T-helper 2 cell treated with Interferon-gamma antibody and Interleukin-4, amounts not matched to agents 5 μg/mL and 100 μg/mL, for 36 hours (primary cell): ENCODE results near the gene C19orf73.

ENCODE experiments used
- DNase-seq: peaks from one replicate; pipeline ENCODE4 v3.0.0; 2021; ENCODE audit warnings: low spot score
- H3K27ac Mint-ChIP-seq: one replicate; pipeline ENCODE4 v1.8.0; 2021; ENCODE audit warnings: mild to moderate bottlenecking, mixed read lengths
- H3K27me3 Mint-ChIP-seq: one replicate; pipeline ENCODE4 v1.8.0; 2021; ENCODE audit warnings: low read depth, mixed read lengths
- H3K36me3 Mint-ChIP-seq: one replicate; pipeline ENCODE4 v1.8.0; 2021; ENCODE audit warnings: low read depth, mixed read lengths
- H3K4me1 Mint-ChIP-seq: one replicate; pipeline ENCODE4 v1.8.0; 2021; ENCODE audit warnings: low read depth, mixed read lengths
- H3K4me3 Mint-ChIP-seq: one replicate; pipeline ENCODE4 v1.8.0; 2022; ENCODE audit warnings: mild to moderate bottlenecking, moderate library complexity, mixed read lengths
- H3K9me3 Mint-ChIP-seq: one replicate; pipeline ENCODE4 v1.8.0; 2021; ENCODE audit warnings: mixed read lengths

The C19orf73 gene

GRCh38 chr19:49107625-49108459 is 11.1 kb downstream of the C19orf73 start:
- DNase-seq = no peak
- Mint-ChIP-seq H3K9me3 (no peaks in the 10 kb centered on the region), H3K36me3 (peaks cover 37% of the 10 kb centered on the region), H3K27me3 (no peaks in the 10 kb centered on the region), H3K4me1 (peaks cover 4% of the 10 kb centered on the region), H3K27ac (no peak overlapping the region), H3K4me3 (no peak overlapping the region)

DNA sequence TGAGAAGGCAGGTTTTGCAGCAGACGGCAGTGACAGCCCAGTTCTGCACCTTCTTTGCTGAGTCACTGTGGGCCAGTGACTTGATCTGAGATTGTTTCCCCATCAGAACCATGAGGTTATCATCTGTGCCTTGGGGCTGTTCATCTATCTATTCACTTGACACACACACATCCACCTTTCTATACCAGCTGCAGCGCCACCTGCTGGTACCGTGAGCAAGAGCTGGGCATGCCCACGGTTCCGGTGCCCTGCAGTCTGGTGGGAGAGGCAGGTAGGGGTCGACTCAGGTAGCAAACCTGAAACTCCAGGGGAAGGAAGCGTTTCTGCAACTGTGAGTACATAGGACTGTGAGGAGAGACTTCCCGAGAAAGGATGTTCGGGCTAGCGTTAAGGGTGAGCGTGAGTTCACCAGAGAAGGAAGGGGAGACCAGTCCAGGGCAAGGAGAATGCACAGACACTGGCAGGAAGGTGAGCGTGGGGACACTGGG is 12.3 kb downstream of the C19orf73 start:
- H3K27ac Mint-ChIP-seq = no peak overlapping the region
- peaks cover 42% of the 10 kb centered on the region for H3K36me3 Mint-ChIP-seq
- peak; percentile 42 for DNase-seq
- H3K4me1 Mint-ChIP-seq = peaks cover 2% of the 10 kb centered on the region
- H3K4me3 Mint-ChIP-seq = no peak overlapping the region
- H3K9me3 Mint-ChIP-seq = no peaks in the 10 kb centered on the region
- no peaks in the 10 kb centered on the region for H3K27me3 Mint-ChIP-seq

DNA sequence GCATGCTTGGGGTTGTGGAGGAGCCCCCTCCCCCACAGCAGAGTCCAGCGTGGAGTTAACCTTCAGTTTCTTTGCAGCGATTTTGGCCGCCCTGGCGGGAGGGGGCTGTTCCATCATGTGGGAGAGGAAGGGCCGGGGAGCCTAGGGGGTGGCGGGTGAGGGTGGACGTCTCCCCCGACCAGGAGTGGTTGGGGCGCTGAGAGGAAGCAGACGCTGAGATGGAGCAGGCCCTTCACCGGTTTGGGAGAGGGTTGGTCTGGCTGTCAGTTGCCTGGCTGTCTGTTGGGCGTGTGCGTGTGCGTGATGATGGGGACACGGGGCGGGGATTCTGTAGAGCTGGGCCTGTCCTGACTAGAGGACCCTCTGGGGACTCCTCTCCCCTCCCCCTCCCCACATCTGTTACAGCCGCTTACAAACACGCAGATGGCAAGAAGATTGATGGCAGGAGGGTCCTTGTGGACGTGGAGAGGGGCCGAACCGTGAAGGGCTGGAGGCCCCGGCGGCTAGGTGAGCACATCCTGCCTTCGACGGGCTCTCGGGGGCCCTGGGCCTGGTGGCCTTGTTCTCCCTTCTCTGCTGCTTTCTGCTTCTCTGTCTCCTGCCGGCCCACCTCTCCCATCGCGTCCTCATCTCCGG is 14.6 kb downstream of the C19orf73 start:
- Mint-ChIP-seq H3K36me3 (peaks cover 54% of the 10 kb centered on the region), H3K27me3 (no peaks in the 10 kb centered on the region), H3K4me3 (no peak overlapping the region)

GRCh38 chr19:49103331-49104085 is 15.4 kb downstream of the C19orf73 start:
- Mint-ChIP-seq H3K4me3 (no peak overlapping the region), H3K27me3 (no peaks in the 10 kb centered on the region), H3K4me1 (peaks cover 2% of the 10 kb centered on the region), H3K27ac (no peak overlapping the region), H3K36me3 (peaks cover 55% of the 10 kb centered on the region), H3K9me3 (no peaks in the 10 kb centered on the region)
- DNase-seq = no peak

More for the DNA sequence above, 14.6 kb downstream of the C19orf73 start:
- Mint-ChIP-seq H3K4me1 (peaks cover 2% of the 10 kb centered on the region), H3K9me3 (no peaks in the 10 kb centered on the region), H3K27ac (no peak overlapping the region)
- DNase-seq = no peak

- peaks cover 55% of the 10 kb centered on the region for H3K36me3 Mint-ChIP-seq
- DNase-seq = no peak
- H3K27ac Mint-ChIP-seq = no peak overlapping the region
- H3K4me3 Mint-ChIP-seq = no peak overlapping the region
- no peaks in the 10 kb centered on the region for H3K27me3 Mint-ChIP-seq
- H3K9me3 Mint-ChIP-seq = no peaks in the 10 kb centered on the region
- peaks cover 8% of the 10 kb centered on the region for H3K4me1 Mint-ChIP-seq
These were observed 16.6 kb downstream of the C19orf73 start for GRCh38 chr19:49102303-49102702.

- no peak for DNase-seq
- H3K4me3 Mint-ChIP-seq = no peak overlapping the region
- peaks cover 6% of the 10 kb centered on the region for H3K4me1 Mint-ChIP-seq
- H3K36me3 Mint-ChIP-seq = peaks cover 54% of the 10 kb centered on the region
- H3K27me3 Mint-ChIP-seq = no peaks in the 10 kb centered on the region
- H3K27ac Mint-ChIP-seq = no peak overlapping the region
- H3K9me3 Mint-ChIP-seq = no peaks in the 10 kb centered on the region
These were observed 17.8 kb downstream of the C19orf73 start for GRCh38 chr19:49101160-49101559.

DNA sequence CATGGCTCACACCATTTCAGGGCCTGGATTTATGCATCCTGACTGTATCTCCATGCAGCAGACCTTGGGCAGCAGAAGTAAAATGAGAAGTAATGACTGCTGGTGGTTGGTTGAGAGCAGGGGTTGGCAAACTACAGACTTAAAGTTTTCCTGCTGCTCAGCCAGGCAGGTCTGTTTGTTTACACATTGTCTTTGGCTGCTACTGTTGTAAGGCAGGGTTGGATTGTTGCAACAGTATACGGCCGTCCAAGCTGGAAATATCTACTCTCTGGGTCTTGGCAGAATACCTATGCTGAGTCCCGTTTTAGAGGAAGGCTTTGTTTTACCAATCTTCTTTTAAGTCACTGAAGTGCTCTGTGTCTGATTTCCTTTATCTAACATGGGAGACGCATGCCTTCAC is 20.1 kb downstream of the C19orf73 start:
- Mint-ChIP-seq H3K27me3 (no peaks in the 10 kb centered on the region), H3K4me1 (peaks cover 6% of the 10 kb centered on the region), H3K36me3 (peaks cover 52% of the 10 kb centered on the region), H3K4me3 (no peak overlapping the region), H3K9me3 (no peaks in the 10 kb centered on the region), H3K27ac (peak overlapping the region; percentile 75)
- DNase-seq = no peak

GRCh38 chr19:49097453-49098288 is 21.3 kb downstream of the C19orf73 start:
- peak overlapping the region; percentile 75 for H3K27ac Mint-ChIP-seq
- H3K9me3 Mint-ChIP-seq = no peaks in the 10 kb centered on the region
- DNase-seq = peak; percentile 60
- H3K36me3 Mint-ChIP-seq = peaks cover 56% of the 10 kb centered on the region
- peaks cover 6% of the 10 kb centered on the region for H3K4me1 Mint-ChIP-seq
- no peak overlapping the region for H3K4me3 Mint-ChIP-seq
- no peaks in the 10 kb centered on the region for H3K27me3 Mint-ChIP-seq

DNA sequence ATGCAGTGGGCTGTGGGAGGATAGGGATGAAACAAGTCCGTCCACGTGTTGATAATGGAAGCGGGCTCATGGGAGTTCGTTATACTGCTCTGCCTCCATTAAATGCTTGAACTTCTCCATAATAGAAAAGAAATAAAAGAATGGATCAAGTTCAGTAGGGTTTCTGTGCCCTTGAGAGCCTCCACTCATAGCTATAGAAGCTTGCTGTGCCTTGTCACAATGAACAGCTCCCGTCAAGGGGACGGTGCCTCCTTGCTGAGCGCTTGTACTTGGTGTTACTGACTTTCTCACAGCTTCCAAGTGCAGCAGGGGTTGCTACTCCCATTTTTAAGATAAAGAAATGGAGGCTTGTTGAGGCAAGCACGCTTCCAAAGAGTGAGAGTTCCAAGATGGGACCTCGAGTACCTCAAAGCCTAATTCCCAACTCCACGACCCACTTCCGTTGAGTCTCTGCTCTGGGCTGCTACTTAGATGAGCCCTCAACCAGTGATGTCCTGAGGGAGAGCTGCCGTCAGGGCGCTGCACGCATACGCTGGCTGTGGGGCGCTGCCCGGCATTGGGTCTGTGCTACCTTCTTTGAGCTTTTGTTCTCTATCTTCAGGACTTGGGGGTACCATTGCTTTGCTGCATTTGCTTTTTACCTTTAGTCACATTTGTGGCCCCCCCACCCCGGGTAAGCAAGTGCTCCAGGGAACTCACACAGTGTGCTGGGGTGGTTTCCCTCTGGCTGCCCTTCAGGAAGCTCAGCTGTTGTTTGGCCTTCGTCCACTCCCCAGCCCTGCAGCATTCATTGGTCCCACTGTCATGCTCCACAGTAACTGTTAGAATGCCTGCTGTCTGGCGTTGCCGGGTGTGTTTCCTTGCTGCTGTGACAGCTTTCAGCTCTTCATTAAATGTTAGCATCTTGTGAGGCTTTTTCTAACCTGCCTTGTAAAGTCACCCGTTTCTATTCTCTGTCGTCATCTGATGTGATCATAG is 24.1 kb downstream of the C19orf73 start:
- no peak overlapping the region for H3K4me3 Mint-ChIP-seq
- DNase-seq = no peak
- no peaks in the 10 kb centered on the region for H3K27me3 Mint-ChIP-seq
- peaks cover 12% of the 10 kb centered on the region for H3K4me1 Mint-ChIP-seq
- peaks cover 61% of the 10 kb centered on the region for H3K36me3 Mint-ChIP-seq
- no peak overlapping the region for H3K27ac Mint-ChIP-seq
- no peaks in the 10 kb centered on the region for H3K9me3 Mint-ChIP-seq

GRCh38 chr19:49092686-49093085 is 26.3 kb downstream of the C19orf73 start:
- DNase-seq = no peak
- Mint-ChIP-seq H3K27me3 (no peaks in the 10 kb centered on the region), H3K4me1 (peaks cover 14% of the 10 kb centered on the region), H3K9me3 (no peaks in the 10 kb centered on the region), H3K36me3 (peaks cover 53% of the 10 kb centered on the region), H3K27ac (no peak overlapping the region), H3K4me3 (no peak overlapping the region)

- Mint-ChIP-seq H3K27me3 (no peaks in the 10 kb centered on the region), H3K36me3 (peaks cover 52% of the 10 kb centered on the region), H3K4me3 (no peak overlapping the region), H3K4me1 (peaks cover 19% of the 10 kb centered on the region), H3K27ac (no peak overlapping the region), H3K9me3 (no peaks in the 10 kb centered on the region)
- no peak for DNase-seq
These were observed 27.4 kb downstream of the C19orf73 start for GRCh38 chr19:49091391-49092038.

GRCh38 chr19:49086296-49086695 is 32.6 kb downstream of the C19orf73 start:
- Mint-ChIP-seq H3K4me1 (peaks cover 26% of the 10 kb centered on the region), H3K27ac (peak overlapping the region; percentile 88), H3K36me3 (peaks cover 32% of the 10 kb centered on the region), H3K9me3 (no peaks in the 10 kb centered on the region), H3K4me3 (peak overlapping the region; percentile 97), H3K27me3 (peaks cover 2% of the 10 kb centered on the region)
- no peak for DNase-seq
